Gastroesophageal sphincter (tissue), 3 donors: ENCODE measurements around the gene HK2.

Source experiments
- CTCF ChIP-seq, 4 experiments: fragments of 200-600 bp in 2 of 4; fragments of 450-650 bp in 2 of 4; sonication (generic) in 1 of 4; IDR thresholded peaks; one replicate each; pipeline ENCODE4 v1.5.1; 2017 to 2019; ENCODE audit warnings: antibody characterized with exemption in 4 of 4, mild to moderate bottlenecking in 2 of 4, moderate library complexity in 2 of 4
- POLR2A ChIP-seq, 2 donors: fragments of 450-650 bp; IDR thresholded peaks; one replicate each; pipeline ENCODE4 v1.6.1; 2017; ENCODE audit warnings: antibody characterized with exemption in 2 of 2, mild to moderate bottlenecking in 2 of 2, moderate library complexity in 1 of 2

GRCh38 chr2:74860521-74860920 is 26.6 kb downstream of the HK2 start:
- TF ChIP-seq CTCF (IDR thresholded peaks at IDR 0.05): no peak
- TF ChIP-seq POLR2A (IDR thresholded peaks at IDR 0.05): no peak
